Measurements from ENCODE around the gene PCSK2. TPM values are rescaled to one million over a fixed set of nuclear protein-coding genes. Genes with fewer than 3 reads are reported as not detected.

PCSK2 gene
- total RNA-seq, 2 experiments from 2014 or later = not detected

DNA sequence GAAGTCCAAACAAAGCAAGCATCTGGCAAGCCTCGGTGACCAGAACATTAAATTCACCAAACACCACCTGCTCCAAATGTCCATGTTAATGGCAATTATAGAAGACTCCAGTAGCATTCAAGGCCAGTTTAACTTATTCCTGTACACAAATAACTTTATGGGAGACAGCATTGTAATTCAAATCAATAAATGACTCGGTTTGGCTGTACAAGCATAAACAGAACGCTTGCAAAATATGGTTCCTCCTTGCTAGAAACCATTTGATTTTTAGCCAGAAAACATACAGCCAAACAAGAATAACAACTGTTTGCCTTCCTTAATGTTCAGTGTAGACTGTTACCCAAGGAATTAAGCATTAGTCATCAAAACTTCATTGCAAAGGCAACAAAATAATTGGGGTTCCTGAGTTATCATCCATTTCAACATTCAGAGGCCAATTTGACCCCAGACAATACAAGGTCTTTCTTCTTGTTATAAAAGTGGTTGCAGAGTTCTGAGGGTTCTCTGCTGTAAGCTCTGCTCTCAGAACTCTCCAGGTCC, 179.3 kb downstream of the PCSK2 start:
- ChIA-PET CTCF (no interaction called here), POLR2A (no interaction called here)
- Mint-ChIP-seq H3K27me3 (peaks cover 7% of the 10 kb centered on the region), H3K36me3 (ENCODE audit: low read depth) (no peaks in the 10 kb centered on the region), H3K4me1 (no peaks in the 10 kb centered on the region), H3K9me3 (no peaks in the 10 kb centered on the region), H3K27ac (no peak overlapping the region), H3K4me3 (no peak overlapping the region)
- DNase-seq = no peak

DNA sequence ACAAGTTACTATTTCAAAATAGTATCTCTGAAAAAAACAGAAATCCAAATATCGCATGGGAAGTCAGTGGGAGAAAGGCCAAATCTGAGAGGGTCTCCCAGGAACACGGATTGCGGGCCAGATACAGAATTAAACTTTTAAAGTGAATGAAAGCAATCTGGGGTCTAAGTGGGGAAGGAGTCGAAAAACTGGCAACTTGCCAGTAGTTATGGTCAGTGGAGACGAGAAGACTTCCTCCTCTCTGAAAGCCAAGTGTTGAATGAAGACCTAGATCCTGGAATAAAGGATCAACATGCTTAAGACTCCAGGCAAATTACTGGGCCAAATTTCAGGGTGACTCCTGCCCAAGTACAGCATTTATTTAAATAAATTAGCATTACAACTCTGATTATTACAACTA, 180.7 kb downstream of the PCSK2 start:
- Mint-ChIP-seq H3K9me3 (no peaks in the 10 kb centered on the region), H3K4me3 (no peak overlapping the region), H3K27me3 (peaks cover 7% of the 10 kb centered on the region), H3K36me3 (ENCODE audit: low read depth) (no peaks in the 10 kb centered on the region), H3K27ac (no peak overlapping the region), H3K4me1 (no peaks in the 10 kb centered on the region)
- CTCF ChIA-PET = no interaction called here
- DNase-seq = no peak
- POLR2A ChIA-PET = interaction anchor here (0.7 kb wide), 1 partner anchor 11 kb away, joined by 3 read pairs; no protein-coding TSS in a partner anchor

DNA sequence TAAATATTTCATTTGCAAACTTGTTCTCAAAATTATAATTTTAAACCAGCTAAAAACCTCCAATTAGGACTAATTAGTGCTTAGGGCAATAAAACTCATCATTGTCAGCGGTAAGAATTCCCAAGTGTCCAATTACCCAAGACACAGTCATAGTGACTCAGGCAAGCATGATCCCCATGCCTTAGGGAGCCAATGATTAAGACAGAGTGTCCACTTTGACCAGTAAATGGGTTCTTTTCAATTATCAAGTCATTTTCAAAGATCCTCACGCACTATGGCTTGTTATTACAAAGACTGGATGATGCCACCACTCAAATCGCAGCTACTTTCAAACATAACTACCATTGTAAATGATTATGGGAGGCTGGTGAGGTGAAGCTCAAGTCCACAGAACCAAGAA, 190.4 kb downstream of the PCSK2 start:
- H3K36me3 Mint-ChIP-seq (ENCODE audit: low read depth) = no peaks in the 10 kb centered on the region
- peaks cover 5% of the 10 kb centered on the region for H3K9me3 Mint-ChIP-seq
- ChIA-PET POLR2A (no interaction called here), CTCF (no interaction called here)
- no peak overlapping the region for H3K27ac Mint-ChIP-seq
- no peak overlapping the region for H3K4me3 Mint-ChIP-seq
- H3K4me1 Mint-ChIP-seq = no peaks in the 10 kb centered on the region
- no peak for DNase-seq
- peaks cover 22% of the 10 kb centered on the region for H3K27me3 Mint-ChIP-seq

DNA sequence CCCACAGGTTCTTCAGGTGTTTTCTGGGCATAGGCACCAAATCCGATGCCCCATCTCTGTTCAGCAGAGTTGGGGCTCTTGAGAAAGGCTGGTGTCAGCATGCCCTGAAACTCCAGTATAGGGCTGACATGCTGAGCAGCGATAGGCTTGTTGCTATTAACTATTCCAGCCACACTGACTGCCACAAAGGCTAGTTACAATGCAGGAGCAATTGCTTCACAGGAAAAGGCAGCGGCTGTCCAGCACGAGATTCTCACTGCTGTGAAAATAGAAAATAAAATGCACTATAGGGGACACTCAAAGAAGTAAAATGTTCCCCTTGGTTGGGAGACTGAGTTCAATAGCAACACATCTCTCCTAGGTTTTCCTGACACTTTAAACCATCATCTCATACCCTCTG, 191.9 kb downstream of the PCSK2 start:
- H3K4me3 Mint-ChIP-seq = no peak overlapping the region
- H3K4me1 Mint-ChIP-seq = no peaks in the 10 kb centered on the region
- no peak for DNase-seq
- no peak overlapping the region for H3K27ac Mint-ChIP-seq
- ChIA-PET POLR2A (no interaction called here), CTCF (no interaction called here)
- H3K27me3 Mint-ChIP-seq = peaks cover 21% of the 10 kb centered on the region
- no peaks in the 10 kb centered on the region for H3K36me3 Mint-ChIP-seq (ENCODE audit: low read depth)
- H3K9me3 Mint-ChIP-seq = peaks cover 5% of the 10 kb centered on the region

DNA sequence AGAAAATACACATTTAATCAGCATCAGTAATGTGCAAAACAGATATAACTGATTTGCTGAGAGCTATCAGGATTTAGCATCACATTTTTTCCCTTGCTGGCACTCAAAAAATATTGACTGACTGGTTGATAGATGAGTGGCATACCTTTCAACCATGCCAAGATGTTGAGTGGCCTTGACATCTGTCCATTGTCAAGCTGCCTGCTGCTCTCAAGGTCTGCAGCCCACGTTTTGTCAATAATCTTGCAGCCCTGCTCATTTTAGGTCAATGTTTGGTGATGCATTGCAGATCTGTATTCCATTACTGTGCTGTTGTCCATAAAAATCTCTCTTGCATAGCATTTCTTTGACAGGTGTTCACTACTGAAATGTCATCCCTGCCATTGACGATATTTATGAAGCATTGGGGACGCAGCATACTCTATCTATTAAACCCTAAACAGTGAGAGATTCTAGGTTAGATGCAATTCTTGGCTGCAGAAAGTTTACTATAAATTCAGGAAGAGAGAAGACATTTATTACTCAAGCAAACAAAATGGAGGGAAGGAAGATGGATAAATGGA, 192.7 kb downstream of the PCSK2 start:
- H3K27ac Mint-ChIP-seq = no peak overlapping the region
- peaks cover 21% of the 10 kb centered on the region for H3K27me3 Mint-ChIP-seq
- H3K36me3 Mint-ChIP-seq (ENCODE audit: low read depth) = no peaks in the 10 kb centered on the region
- no peaks in the 10 kb centered on the region for H3K4me1 Mint-ChIP-seq
- no peak for DNase-seq
- CTCF ChIA-PET = interaction anchor here (3.0 kb wide), 1 partner anchor 12 kb away, joined by 19 read pairs; no protein-coding TSS in a partner anchor
- no peak overlapping the region for H3K4me3 Mint-ChIP-seq
- POLR2A ChIA-PET = no interaction called here
- H3K9me3 Mint-ChIP-seq = peaks cover 2% of the 10 kb centered on the region

DNA sequence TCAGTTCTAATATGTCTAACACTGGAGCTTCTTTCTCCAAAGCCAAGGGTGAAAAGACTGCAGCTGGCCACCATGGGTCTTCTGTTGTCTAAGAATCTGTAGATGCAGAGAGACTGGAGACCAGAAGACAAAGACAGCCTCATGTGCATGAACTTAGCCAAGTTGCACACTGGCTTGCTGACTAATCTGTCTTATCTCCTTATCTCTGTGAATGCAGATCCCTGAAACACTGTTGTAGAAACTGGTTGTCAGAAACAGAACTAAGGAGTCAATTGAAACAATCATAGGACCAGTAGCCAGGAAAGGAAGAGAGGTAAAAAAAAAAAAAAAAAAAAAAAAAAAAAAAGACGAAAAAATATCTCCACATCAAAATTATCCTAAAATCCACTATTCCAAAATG, 194.7 kb downstream of the PCSK2 start:
- H3K27ac Mint-ChIP-seq = no peak overlapping the region
- H3K9me3 Mint-ChIP-seq = no peaks in the 10 kb centered on the region
- no peak overlapping the region for H3K4me3 Mint-ChIP-seq
- no peak for DNase-seq
- no peaks in the 10 kb centered on the region for H3K36me3 Mint-ChIP-seq (ENCODE audit: low read depth)
- no peaks in the 10 kb centered on the region for H3K4me1 Mint-ChIP-seq
- ChIA-PET CTCF (interaction anchor here (3.0 kb wide), 1 partner anchor 10 kb away, joined by 19 read pairs; no protein-coding TSS in a partner anchor), POLR2A (no interaction called here)
- H3K27me3 Mint-ChIP-seq = peaks cover 21% of the 10 kb centered on the region

DNA sequence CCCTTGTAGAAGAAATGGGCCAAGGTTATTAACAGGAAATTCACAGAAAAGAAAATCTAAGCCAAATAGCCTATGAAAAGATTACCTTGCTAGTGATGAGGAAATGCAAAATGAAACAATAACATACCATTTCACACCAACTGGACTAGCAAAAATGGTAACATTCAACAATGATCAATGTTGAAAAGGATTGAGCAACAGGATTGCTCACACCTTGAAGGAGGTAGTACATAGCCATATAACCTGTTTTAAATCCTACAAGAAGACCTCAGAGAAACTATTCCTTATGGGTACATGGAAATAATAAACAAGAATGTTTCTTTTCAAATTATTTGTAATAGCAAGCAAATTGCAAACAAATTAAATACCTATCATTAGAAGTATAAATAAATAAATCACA, 196.9 kb downstream of the PCSK2 start:
- POLR2A ChIA-PET = no interaction called here

DNA sequence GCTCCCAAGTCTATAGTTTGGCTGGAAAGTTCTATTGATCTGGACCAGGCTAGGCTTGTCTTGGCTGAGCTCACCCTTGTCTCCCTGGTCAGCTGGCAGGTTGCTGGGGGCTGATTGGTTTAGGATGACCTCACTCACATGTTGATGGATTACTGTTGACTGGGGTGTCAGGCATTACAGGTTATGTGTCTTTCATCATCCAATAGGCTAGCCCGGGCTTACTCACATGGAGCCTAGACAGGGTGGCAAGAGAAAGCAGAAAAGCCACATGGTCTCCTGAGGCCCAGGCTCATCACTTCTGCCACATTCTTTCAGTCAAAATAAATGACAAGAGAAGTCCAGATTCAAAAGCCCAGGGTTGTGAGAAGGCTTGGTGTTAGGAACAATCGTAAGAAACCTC, 200.8 kb downstream of the PCSK2 start:
- Mint-ChIP-seq H3K27me3 (peaks cover 12% of the 10 kb centered on the region), H3K36me3 (ENCODE audit: low read depth) (no peaks in the 10 kb centered on the region), H3K4me3 (no peak overlapping the region), H3K9me3 (no peaks in the 10 kb centered on the region), H3K27ac (no peak overlapping the region), H3K4me1 (no peaks in the 10 kb centered on the region)
- CTCF ChIA-PET = no interaction called here
- POLR2A ChIA-PET = no interaction called here
- DNase-seq = no peak

More for the DNA sequence above, 196.9 kb downstream of the PCSK2 start:
- H3K36me3 Mint-ChIP-seq (ENCODE audit: low read depth) = no peaks in the 10 kb centered on the region
- no peaks in the 10 kb centered on the region for H3K4me1 Mint-ChIP-seq
- no peaks in the 10 kb centered on the region for H3K9me3 Mint-ChIP-seq
- CTCF ChIA-PET = no interaction called here
- no peak overlapping the region for H3K27ac Mint-ChIP-seq
- DNase-seq = no peak
- H3K4me3 Mint-ChIP-seq = no peak overlapping the region
- H3K27me3 Mint-ChIP-seq = peaks cover 16% of the 10 kb centered on the region

DNA sequence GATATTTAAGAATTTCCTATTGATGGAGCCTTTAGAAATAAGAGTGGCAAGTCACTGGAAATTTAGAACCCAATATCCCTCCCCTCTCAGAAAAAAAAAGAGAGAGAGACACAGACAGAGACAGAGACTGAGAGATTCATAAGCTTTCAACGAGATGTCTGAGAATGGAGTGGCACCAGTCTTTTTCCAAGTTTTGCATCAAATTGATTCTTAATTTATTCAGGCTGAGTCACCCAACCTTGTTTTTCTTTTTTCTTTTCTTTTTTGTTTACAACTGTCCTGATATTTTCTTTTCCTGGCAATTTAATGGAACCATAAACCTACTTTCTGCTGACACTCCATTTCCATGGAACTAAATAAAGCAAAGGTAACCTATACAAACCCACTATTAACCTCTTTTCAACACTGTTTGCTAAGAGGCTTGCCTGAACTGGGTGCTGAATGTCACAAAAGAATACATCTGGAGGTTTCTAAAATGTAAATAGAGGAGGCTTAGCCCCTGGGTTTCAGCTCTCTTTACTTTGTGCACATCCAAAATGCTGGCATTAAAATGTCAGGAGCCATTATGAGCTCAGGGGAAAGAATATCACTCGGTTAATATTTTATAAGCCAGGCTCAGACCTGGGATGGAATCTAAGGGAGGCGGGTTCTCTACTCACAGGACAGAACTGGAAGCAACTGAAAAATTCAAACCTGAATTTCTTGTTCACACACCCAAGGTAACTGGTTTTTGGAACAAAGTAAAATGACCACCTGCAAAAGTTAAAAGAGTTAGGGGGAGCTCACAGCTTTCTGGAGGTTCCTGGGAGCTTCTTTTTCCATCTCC, 203.5 kb downstream of the PCSK2 start:
- ChIA-PET POLR2A (no interaction called here), CTCF (interaction anchor here (1.0 to 3.8 kb wide), 8 partner anchors 9 to 626 kb away, joined by 3 to 19 read pairs (median 4); no protein-coding TSS in a partner anchor)
- DNase-seq = no peak
- H3K9me3 Mint-ChIP-seq = no peaks in the 10 kb centered on the region
- H3K36me3 Mint-ChIP-seq (ENCODE audit: low read depth) = no peaks in the 10 kb centered on the region
- H3K27ac Mint-ChIP-seq = no peak overlapping the region
- H3K4me3 Mint-ChIP-seq = no peak overlapping the region
- no peaks in the 10 kb centered on the region for H3K4me1 Mint-ChIP-seq
- peaks cover 16% of the 10 kb centered on the region for H3K27me3 Mint-ChIP-seq

DNA sequence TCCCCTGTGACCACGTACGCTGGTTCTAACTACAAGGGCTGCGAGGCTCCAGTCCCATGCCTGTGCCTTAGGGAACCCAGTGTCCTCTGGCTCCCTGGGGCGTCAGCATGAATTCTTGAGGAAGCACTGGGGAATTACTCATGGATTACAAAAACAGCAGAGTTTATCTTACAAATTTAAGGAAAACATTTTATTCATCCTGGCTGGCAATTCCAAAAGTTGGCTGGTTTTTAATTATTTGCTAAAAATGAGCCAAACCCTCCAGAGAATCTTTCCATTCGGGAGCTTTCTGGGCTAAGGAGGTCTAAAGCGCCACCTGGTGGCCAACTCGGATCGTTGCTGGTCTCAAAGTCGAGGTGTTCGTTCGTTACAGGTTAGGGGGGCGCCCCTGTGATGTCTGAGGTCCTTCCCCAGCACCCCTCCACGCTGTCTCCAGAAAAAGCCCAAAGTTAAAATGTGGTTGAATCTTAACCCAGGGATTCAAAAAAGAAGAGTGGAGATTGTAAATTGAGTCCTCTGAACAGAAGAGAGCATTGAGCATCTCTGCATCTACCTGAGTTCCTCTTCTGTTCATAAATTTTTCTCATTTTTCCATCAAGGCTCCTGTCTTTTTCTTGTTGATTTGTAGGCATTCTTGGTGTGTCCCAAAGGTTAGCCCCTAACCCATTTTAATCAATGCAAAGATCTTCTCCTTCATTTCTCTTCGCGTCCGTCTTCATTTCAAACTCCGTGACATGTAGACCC, 205.0 kb downstream of the PCSK2 start:
- CTCF ChIA-PET = interaction anchor here (0.6 to 3.8 kb wide), 16 partner anchors 10 to 709 kb away, joined by 3 to 19 read pairs (median 4); no protein-coding TSS in a partner anchor
- H3K27me3 Mint-ChIP-seq = peaks cover 22% of the 10 kb centered on the region
- H3K4me3 Mint-ChIP-seq = no peak overlapping the region
- H3K4me1 Mint-ChIP-seq = no peaks in the 10 kb centered on the region
- H3K27ac Mint-ChIP-seq = no peak overlapping the region
- H3K9me3 Mint-ChIP-seq = no peaks in the 10 kb centered on the region
- POLR2A ChIA-PET = no interaction called here
- no peaks in the 10 kb centered on the region for H3K36me3 Mint-ChIP-seq (ENCODE audit: low read depth)
- DNase-seq = peak; percentile 51

DNA sequence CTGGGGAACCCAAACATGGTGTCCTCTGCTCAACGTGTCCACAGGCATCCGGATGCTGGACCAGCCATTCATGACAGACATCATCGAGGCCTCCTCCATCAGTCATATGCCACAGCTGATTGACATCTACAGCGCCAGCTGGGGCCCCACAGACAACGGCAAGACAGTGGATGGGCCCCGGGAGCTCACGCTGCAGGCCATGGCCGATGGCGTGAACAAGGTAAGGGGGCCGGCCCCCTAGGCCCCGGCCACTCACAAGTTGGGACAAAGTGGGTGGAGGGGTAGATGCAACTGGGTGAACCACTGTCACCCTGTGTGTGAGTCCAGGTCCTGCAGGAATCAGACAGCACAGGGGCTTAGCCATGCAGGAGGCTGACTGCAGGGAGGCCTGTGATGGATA, 209.8 kb downstream of the PCSK2 start:
- Mint-ChIP-seq H3K27me3 (peaks cover 16% of the 10 kb centered on the region), H3K4me1 (no peaks in the 10 kb centered on the region), H3K36me3 (ENCODE audit: low read depth) (no peaks in the 10 kb centered on the region), H3K9me3 (no peaks in the 10 kb centered on the region), H3K27ac (no peak overlapping the region), H3K4me3 (no peak overlapping the region)
- DNase-seq = no peak
- ChIA-PET CTCF (no interaction called here), POLR2A (no interaction called here)

DNA sequence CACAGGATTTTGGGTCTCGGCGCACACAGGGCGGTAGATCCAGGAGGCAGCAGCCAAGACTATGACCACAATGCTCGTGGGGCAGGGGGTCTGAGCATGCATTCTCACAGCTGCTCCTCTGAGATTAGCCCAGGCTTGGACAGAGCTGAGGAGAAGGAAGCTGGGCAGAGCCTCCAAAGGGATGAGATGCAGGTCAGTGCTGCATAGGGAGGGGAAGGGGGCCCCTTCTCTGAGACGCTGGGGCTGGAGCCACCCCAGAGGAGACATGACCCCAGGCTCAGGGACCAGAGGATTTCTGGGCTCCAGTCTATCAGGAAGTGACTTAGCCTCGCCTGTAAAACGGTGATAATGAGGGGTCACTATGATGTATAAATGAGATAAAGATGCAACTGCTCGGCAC, 210.4 kb downstream of the PCSK2 start:
- H3K27me3 Mint-ChIP-seq = peaks cover 14% of the 10 kb centered on the region
- no peaks in the 10 kb centered on the region for H3K36me3 Mint-ChIP-seq (ENCODE audit: low read depth)
- no peak overlapping the region for H3K27ac Mint-ChIP-seq
- ChIA-PET CTCF (no interaction called here), POLR2A (no interaction called here)
- no peaks in the 10 kb centered on the region for H3K4me1 Mint-ChIP-seq
- no peaks in the 10 kb centered on the region for H3K9me3 Mint-ChIP-seq
- H3K4me3 Mint-ChIP-seq = no peak overlapping the region
- DNase-seq = no peak

DNA sequence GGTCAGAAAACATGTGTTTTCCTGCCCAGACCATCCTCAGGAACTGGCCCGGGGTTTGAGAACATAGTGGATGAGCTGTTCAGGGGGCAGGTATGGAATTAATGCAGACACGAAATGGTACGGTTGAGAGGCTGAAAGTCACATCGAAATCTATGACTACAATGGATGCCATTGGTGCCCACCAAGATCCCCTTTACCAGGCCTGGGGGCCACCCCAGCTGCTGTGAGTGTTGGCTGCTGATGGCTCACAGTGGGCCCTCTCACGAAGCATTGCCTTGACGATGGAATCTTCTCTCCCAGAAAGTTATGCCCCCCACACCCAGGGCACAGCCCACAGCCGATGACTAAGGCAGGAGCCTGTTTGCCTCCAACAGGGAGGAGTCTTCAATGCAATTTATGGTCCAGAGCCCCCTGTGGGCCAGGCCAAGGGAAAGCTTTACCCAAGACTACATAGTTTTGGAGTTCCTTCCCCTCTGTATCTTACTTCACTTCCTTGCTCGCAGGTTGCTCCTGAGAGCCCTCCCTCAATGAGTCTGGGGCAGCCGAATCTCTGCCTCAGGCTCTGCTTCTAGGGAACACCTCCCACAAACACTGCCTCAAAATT, 211.7 kb downstream of the PCSK2 start:
- Mint-ChIP-seq H3K9me3 (no peaks in the 10 kb centered on the region), H3K27ac (no peak overlapping the region), H3K4me3 (no peak overlapping the region), H3K27me3 (peaks cover 22% of the 10 kb centered on the region), H3K4me1 (no peaks in the 10 kb centered on the region), H3K36me3 (ENCODE audit: low read depth) (no peaks in the 10 kb centered on the region)
- ChIA-PET POLR2A (no interaction called here), CTCF (no interaction called here)
- DNase-seq = no peak

All from activated CD4-positive, alpha-beta memory T cell treated with anti-CD3 and anti-CD28 coated beads, Interleukin-2, amount 10 ng/mL, durations not matched to agents 7 days and 5 days (primary cell).